OCI-M1 (cell line): ENCODE results near the gene OSBP2.
"Not testable (repeated sequence)": the region's sequence is repeated elsewhere in the genome, so short reads cannot be mapped to it uniquely, and the experiment has no call there.

Experiments used
- DNase-seq: peaks from one replicate; lab custom pipeline; 2025; lab: John Stamatoyannopoulos, UW

Gene OSBP2

GRCh38 chr22:30694640-30695350 lies at the start of gene OSBP2:
Gene OSBP2 (plus strand): TSS chr22:30694874. CDS start chr22:30694910, 36 bp downstream.
- DNase-seq: no peak

GRCh38 chr22:30646518-30647160 lies 48.0 kb upstream of the OSBP2 start:
- DNase-seq: no peak

- DNase-seq: no peak
These were observed 47.1 kb upstream of the OSBP2 start for GRCh38 chr22:30647536-30647935.

GRCh38 chr22:30648825-30649224 lies 45.8 kb upstream of the OSBP2 start:
- DNase-seq: no peak

GRCh38 chr22:30649430-30650007 lies 45.2 kb upstream of the OSBP2 start:
- peak; percentile 51 for DNase-seq

GRCh38 chr22:30650508-30651116 lies 44.1 kb upstream of the OSBP2 start:
- DNase-seq: peak; percentile 37

GRCh38 chr22:30652852-30653251 lies 41.8 kb upstream of the OSBP2 start:
- DNase-seq: no peak

- DNase-seq: no peak
These were observed 40.3 kb upstream of the OSBP2 start for GRCh38 chr22:30654361-30654760.

- no peak for DNase-seq
These were observed 39.1 kb upstream of the OSBP2 start for GRCh38 chr22:30655532-30655931.

GRCh38 chr22:30662040-30662439 lies 32.6 kb upstream of the OSBP2 start:
- no peak for DNase-seq

- no peak for DNase-seq
These were observed 29.9 kb upstream of the OSBP2 start for GRCh38 chr22:30664798-30665197.

GRCh38 chr22:30665266-30665665 lies 29.4 kb upstream of the OSBP2 start:
- DNase-seq: no peak

- DNase-seq: no peak
These were observed 28.9 kb upstream of the OSBP2 start for GRCh38 chr22:30665786-30666185.

- peak; percentile 28 for DNase-seq
These were observed 27.6 kb upstream of the OSBP2 start for GRCh38 chr22:30667107-30667493.

- DNase-seq: peak; percentile 92
These were observed 26.9 kb upstream of the OSBP2 start, which contains the start of gene DUSP18 for GRCh38 chr22:30667494-30668385. Gene DUSP18 (minus strand): TSS chr22:30667875. CDS start chr22:30664003, 3,872 bp downstream.

- no peak for DNase-seq
These were observed 26.3 kb upstream of the OSBP2 start for GRCh38 chr22:30668386-30668710.

- no peak for DNase-seq
These were observed 23.6 kb upstream of the OSBP2 start for GRCh38 chr22:30671071-30671470.

GRCh38 chr22:30673136-30673535 lies 21.5 kb upstream of the OSBP2 start:
- no peak for DNase-seq

- DNase-seq: no peak
These were observed 20.2 kb upstream of the OSBP2 start for GRCh38 chr22:30674482-30674881.

- no peak for DNase-seq
These were observed 19.2 kb upstream of the OSBP2 start for GRCh38 chr22:30675436-30675835.

GRCh38 chr22:30676565-30676964 lies 18.1 kb upstream of the OSBP2 start:
- not testable (repeated sequence) for DNase-seq
